HG03342 (cell line): Measurements from ENCODE around the gene SPESP1.

Experiments used
- ATAC-seq: cut with Tn5 transposase; IDR thresholded peaks from one replicate; pipeline ENCODE4 v1.9.1; 2021; ENCODE audit warnings: mild to moderate bottlenecking, moderate library complexity; ENCODE audit not compliant: unreplicated experiment

The SPESP1 gene

DNA sequence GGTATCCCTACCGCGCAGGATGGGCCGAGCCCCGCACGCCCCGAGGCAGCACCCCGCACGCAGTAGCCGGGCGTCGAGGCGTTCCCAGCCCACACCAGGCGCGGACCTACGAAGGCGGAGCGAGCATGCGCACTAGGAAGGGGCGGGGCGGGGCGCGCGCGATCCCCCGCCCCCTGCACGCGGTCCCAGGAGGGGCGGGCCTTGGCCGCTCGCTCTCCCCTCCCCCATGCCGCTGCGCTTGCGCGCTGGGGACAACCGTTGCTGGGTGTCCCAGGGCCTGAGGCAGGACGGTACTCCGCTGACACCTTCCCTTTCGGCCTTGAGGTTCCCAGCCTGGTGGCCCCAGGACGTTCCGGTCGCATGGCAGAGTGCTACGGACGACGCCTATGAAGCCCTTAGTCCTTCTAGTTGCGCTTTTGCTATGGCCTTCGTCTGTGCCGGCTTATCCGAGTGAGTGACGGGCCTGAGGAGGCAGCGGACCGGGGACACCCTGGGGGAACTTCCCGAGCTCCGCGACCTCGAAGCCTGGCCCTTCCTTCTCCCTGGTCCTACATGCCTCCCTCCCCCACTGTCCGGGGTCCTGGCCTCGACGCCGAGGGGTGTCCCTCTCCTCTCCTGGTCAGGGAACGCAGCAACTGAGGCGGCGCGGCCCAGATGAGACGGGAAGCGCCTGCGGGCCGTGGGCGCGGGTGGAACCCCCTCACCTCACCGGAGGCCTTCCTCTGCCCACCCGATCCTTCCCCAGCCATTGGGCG lies at the start of gene SPESP1:
Gene SPESP1 (plus strand): TSS at position 258 of the 755 bp plus-strand sequence. CDS start 129 bp downstream, at position 387.
- no peak for ATAC-seq

DNA sequence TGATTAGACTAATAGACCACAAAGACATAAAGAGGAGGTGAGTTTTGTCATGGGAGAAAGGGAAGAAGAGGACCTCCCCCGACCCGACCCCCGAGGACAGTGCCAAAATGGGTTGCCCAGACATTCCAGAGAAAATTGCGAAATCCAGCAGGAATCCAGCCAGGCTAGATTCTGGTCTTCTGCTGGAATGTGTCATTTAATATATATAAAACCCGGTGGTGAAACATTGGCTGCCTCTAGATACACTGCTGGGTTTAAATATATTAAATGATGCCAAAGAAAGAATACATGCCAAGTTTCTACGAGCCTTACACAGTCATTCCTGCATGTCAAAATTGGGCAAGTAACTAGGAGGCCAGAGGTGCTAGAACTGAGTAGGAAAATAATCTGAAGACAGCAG lies 45.3 kb upstream of the SPESP1 start:
- no peak for ATAC-seq

- ATAC-seq, result no peak
Measured at GRCh38 chr15:68887120-68887519, 43.2 kb upstream of the SPESP1 start.

DNA sequence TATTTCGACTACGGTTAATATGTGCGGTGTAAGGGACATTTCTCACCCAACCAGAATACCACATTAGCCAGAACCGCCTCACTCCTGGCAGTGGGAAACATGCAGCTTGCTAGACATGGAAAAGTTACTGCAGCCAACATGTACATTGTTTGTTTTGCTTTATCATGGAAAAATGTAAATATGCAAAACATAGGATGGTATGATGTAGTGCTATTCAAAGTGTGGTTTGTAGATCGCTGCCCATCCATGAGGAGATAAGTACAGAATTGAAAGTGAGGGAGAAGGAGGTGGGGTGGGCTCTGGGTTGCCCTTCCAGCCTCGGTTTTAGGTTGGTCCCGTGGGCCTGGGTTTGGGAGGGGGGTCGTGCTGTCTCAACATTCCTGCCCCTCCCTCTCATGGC lies 42.5 kb upstream of the SPESP1 start:
- ATAC-seq, result no peak

DNA sequence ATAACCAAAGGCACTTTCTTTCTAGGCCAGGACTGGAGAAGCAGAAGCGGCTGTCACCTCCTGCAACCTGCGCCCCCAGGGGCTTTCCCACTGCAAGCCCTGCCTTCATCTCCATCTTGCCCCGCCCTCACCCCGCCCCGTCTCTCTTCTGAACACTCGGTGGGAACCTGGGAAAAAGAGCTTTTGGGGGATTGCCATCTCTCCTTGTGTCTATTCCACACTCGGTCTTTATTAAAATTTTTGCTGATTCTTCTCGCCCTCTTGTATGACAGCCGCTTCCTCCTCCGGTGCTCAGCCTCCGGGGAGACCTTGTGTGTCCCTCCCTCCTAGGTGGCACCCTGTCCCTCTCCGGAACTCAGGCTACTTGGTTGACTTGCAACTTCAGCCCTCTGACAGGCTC lies 41.9 kb upstream of the SPESP1 start:
- ATAC-seq, result no peak

DNA sequence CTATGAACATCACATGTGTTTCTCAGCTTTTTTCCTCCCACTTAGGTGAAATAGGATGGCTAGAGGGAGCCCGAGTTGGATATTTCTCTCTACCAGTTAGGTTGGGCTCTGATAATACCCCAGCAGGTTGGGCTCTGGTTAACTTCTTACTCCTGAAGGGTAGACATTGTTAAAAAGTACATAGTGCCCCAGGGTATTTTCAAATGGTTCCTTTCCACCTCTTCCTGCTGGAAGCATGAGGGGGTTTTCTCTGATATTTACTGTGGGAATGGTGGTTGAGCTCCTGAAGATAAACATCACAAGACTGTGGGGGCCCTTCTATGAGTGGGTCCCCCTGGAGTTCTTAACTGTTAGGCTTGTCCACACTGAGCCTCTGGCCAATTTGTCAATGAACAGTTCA lies 36.1 kb upstream of the SPESP1 start:
- ATAC-seq, result no peak

DNA sequence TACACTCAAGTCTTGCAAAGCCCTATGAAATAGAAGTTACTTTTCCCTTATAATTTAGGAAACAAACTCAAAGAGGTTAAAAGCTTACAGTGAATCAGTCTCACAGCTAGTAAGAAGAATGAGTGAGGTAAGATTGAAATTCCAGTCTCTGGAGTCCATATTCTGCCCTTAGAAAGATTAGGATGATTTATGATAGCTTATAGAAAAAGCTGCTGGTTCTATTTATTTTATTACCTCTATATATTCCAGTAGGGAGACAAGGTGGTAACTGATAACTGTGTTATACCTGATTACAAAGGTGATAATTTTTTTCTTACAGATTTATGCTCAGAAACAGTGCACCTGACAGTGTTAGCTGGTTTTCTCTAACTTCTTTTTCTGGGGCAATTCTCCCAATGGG lies 34.1 kb upstream of the SPESP1 start:
- ATAC-seq, result no peak

GRCh38 chr15:68897016-68897415 lies 33.3 kb upstream of the SPESP1 start:
- no peak for ATAC-seq

DNA sequence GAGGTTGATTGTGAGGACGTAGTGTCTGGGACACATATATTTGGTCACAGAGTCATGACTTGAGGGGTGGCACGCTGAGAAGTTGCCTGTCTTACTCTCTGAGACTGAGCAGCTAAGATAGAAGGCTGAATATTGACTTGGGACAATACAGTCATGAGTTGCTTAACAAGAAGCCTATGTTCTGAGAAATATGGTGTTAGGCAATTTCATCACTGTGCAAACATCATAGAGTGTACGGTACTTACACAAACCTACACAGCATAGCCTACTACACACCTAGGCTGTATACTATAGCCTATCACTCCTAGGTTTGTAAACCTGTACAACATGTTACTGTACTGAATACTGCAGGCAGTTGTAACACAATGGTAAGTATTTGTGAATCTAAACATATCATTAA lies 30.3 kb upstream of the SPESP1 start:
- ATAC-seq, result no peak

- no peak for ATAC-seq
Measured at GRCh38 chr15:68907396-68907923, 22.9 kb upstream of the SPESP1 start.

DNA sequence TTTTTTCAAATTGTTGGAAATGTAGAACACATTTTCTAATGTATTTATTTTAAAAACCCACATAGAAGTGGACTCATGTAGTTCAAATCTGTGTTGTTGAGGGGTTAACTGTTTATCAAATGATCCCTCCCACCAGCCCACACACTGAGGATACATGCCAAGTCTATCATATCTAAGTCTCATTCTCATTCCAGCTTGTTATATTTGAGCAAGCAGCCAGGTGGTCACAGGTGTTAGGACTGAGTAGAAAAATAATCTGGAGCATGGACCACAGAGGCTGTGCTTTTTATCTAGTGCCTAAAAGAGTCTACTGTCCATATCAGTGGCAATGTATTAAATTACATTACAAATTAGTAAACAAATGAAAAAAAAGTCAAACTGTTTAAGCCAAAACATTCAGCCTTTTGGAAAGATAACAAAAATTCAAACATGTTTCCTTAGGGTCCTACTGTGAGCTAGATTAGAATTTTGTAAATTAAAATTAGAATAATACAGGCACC lies 20.7 kb upstream of the SPESP1 start:
- no peak for ATAC-seq

DNA sequence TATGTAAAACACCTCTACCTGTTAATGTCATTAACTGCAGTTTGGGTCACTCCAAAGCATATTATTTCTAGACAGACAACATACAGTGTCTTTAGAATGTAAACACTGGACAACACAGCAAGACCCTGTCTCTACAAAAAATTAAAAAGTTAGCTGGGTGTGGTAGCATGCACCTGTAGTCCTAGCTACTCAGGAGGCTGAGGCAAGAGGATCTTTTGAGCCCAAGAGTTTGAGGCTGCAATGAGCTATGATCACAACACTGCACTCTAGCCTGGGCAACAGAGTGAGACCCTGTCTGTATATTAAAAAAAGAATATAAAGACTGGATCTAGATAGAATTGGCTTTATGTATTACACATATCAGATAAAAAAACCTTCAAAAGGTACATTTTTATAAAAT lies 20.0 kb upstream of the SPESP1 start:
- no peak for ATAC-seq

DNA sequence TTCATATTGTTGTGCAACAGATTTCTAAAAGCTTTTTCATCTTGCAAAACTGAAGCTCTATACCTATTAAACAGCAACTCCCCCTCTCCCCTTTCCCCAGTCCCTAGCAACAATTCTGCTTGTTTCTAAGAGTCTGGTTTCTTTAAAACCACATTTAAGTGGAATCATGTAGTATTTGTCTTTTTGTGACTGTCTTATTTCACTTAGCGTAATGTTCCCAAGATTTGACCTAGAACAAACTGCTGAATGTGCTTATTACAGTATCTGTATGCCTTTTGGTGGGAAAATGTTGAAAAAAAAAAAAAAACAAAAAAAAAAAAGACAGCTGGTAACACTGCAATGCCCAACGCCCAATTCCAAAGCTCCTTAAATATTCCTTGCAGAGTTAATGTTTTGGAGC lies 19.5 kb upstream of the SPESP1 start:
- no peak for ATAC-seq

DNA sequence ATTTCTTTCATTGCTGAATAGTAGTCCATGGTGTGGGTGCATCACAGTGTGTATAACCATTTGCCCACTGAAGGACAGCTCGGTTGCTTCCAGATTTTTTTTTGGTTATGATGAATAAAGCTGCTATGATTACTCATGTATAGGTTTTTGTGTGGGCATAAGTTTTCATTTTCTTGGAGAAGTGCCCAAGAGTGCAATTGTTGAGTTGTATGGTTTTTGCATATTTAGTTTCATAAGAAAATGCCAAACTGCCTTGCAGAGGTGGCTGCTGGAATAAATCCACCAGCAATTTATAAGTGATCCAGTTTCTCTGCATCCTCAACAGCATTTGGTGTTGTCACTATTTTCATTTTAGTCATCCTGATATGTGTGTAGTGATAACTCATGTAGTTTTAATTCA lies 8.4 kb upstream of the SPESP1 start:
- ATAC-seq, result no peak

GRCh38 chr15:68924866-68925560 lies 5.3 kb upstream of the SPESP1 start:
- ATAC-seq, result no peak

- no peak for ATAC-seq
Measured at GRCh38 chr15:68933001-68933400, 2.7 kb downstream of the SPESP1 start.

DNA sequence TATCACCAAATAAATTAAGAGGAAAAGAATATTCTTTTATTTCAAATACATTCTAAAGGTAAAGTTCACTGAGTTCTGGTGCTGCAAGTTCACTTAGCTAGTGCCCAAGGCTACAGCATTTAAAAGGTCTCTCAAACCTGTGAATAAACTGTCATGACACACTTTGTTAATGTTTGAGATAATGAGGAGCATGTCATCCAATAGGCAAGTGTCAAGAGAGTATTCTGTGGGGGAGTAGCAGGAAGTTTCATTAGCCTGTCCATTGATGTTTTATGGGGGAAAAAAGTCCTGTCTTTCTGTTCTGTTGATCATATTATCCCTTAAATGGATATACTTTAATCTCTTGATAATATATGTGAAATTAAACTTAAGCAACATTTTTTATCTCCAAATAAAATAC lies 4.0 kb downstream of the SPESP1 start:
- ATAC-seq, result no peak

GRCh38 chr15:68935400-68935937 lies 5.1 kb downstream of the SPESP1 start:
- no peak for ATAC-seq

- no peak for ATAC-seq
Measured at GRCh38 chr15:68939501-68939900, 9.2 kb downstream of the SPESP1 start.

DNA sequence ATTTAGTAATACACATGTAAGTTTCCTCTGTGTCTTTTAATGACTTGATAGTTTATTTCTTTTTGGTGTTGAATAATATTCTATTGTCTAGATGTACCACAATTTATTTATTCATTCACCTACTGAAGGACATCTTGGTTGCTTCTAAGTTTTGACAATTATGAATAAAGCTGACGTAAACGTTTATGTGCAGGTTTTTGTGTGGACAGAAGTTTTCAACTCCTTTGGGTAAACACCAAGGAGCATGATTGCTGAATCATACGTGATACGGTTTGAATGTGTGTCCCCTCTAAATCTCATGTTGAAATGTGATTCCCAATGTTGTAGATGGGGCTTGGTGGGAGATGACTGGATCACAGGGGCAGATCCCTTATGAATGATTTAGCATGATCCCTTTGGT lies 21.5 kb downstream of the SPESP1 start:
- ATAC-seq, result no peak

- ATAC-seq, result no peak
Measured at GRCh38 chr15:68957696-68958095, 27.4 kb downstream of the SPESP1 start.

DNA sequence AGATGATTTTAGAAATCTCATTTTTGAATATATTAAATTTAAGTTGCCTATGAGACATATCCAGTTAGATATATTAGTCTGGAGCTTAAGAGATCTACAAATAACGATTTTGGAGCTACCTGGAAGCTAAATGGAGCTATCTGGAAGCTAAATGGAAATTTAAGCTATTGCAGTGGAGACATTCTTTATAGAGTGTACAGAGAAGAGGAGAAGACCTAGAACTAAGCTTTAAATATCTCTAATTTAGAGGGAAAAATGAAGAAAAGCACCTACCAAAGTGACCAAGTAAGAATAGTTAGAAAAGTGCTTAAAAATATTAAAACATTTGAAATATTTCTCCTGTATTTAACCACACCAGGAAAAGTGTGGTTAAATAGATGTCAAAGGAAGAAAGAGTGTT lies 28.3 kb downstream of the SPESP1 start:
- no peak for ATAC-seq
